K562 treated with DMSO at 1 percent for 24 hours (cell line): Measurements from ENCODE around the gene SLC6A8. TPM values are rescaled to one million over a fixed set of nuclear protein-coding genes. Genes with fewer than 3 reads are reported as not detected.

ENCODE experiments used
- total RNA-seq: library from RNA; unstranded; fragments of 300-600 nt; gene quantifications from 2 replicates; pipeline ENCODE4 v1.2.3, GENCODE V29; 2022; ENCODE audit warnings: low read depth; ENCODE audit not compliant: insufficient read depth

Gene SLC6A8
- total RNA-seq: 44.3 and 46.8 TPM in 2 replicates

GRCh38 chrX:153687121-153688039, at the start of gene SLC6A8:
Gene SLC6A8, plus strand, starts transcription at chrX:153687926. Its CDS starts 649 bp downstream, at chrX:153688575.

GRCh38 chrX:153646620-153647373, 40.9 kb upstream of the SLC6A8 start, which contains the start of gene DUSP9:
Gene DUSP9, plus strand, starts transcription at chrX:153647203. Its CDS starts 751 bp downstream, at chrX:153647954.

GRCh38 chrX:153673428-153674218, 14.1 kb upstream of the SLC6A8 start, which contains the start of gene PNCK:
Gene PNCK, minus strand, starts transcription at chrX:153673813. Its CDS starts 737 bp downstream, at chrX:153673076.

GRCh38 chrX:153724252-153725038, 36.7 kb downstream of the SLC6A8 start, which contains the start of the genes ABCD1 and BCAP31:
Gene ABCD1, plus strand, starts transcription at chrX:153724856. Its CDS starts 411 bp downstream, at chrX:153725267.
Gene BCAP31, minus strand, starts transcription at chrX:153724387. Its CDS starts 1,143 bp downstream, at chrX:153723244.

Other genes with a start within 250 kb of the SLC6A8 start
- gene TREX2, start 241.9 kb upstream of the SLC6A8 start, total RNA-seq: 1.5 and 4.3 TPM in 2 replicates
- gene HAUS7, start 217.3 kb upstream of the SLC6A8 start, total RNA-seq: 44.1 and 56.3 TPM in 2 replicates
- not detected in 2 replicates for gene BGN, start 192.9 kb upstream of the SLC6A8 start, total RNA-seq
- gene ATP2B3, start 170.3 kb upstream of the SLC6A8 start, total RNA-seq: not detected in 2 replicates
- gene CCNQ, start 88.8 kb upstream of the SLC6A8 start, total RNA-seq: 45.2 and 46.1 TPM in 2 replicates
- gene DUSP9, start 40.7 kb upstream of the SLC6A8 start, total RNA-seq: 3.8 and 4.7 TPM in 2 replicates
- gene PNCK, start 14.1 kb upstream of the SLC6A8 start, total RNA-seq: 3.2 and 3.4 TPM in 2 replicates
- gene BCAP31, start 36.5 kb downstream of the SLC6A8 start, total RNA-seq: 217 and 219 TPM in 2 replicates
- gene ABCD1, start 36.9 kb downstream of the SLC6A8 start, total RNA-seq: 47.5 and 48.3 TPM in 2 replicates
- 0.75 and 3.0 TPM in 2 replicates for gene PLXNB3, start 76.3 kb downstream of the SLC6A8 start, total RNA-seq
- gene SRPK3, start 93.1 kb downstream of the SLC6A8 start, total RNA-seq: 0.13 TPM in 1 of 2 replicates, not detected in the other
- 94.7 and 98.9 TPM in 2 replicates for gene IDH3G, start 106.4 kb downstream of the SLC6A8 start, total RNA-seq
- gene SSR4, start 106.7 kb downstream of the SLC6A8 start, total RNA-seq: 700 and 858 TPM in 2 replicates
- not detected in 2 replicates for gene PDZD4, start 142.6 kb downstream of the SLC6A8 start, total RNA-seq
- 0.61 and 0.90 TPM in 2 replicates for gene L1CAM, start 198.2 kb downstream of the SLC6A8 start, total RNA-seq
- 0.45 and 1.8 TPM in 2 replicates for gene AVPR2, start 216.7 kb downstream of the SLC6A8 start, total RNA-seq
- 90.5 and 104 TPM in 2 replicates for gene ARHGAP4, start 238.3 kb downstream of the SLC6A8 start, total RNA-seq
- gene NAA10, start 247.1 kb downstream of the SLC6A8 start, total RNA-seq: 120 and 121 TPM in 2 replicates